ENCODE results near the gene TTC39B.

The TTC39B gene

GRCh38 chr9:15121630-15122029, 185.4 kb downstream of the TTC39B start:
- DNase-seq: no peak

GRCh38 chr9:15116130-15116580, 190.9 kb downstream of the TTC39B start:
- DNase-seq: no peak

- DNase-seq: no peak
These were observed 191.3 kb downstream of the TTC39B start for GRCh38 chr9:15115702-15116101.

DNA sequence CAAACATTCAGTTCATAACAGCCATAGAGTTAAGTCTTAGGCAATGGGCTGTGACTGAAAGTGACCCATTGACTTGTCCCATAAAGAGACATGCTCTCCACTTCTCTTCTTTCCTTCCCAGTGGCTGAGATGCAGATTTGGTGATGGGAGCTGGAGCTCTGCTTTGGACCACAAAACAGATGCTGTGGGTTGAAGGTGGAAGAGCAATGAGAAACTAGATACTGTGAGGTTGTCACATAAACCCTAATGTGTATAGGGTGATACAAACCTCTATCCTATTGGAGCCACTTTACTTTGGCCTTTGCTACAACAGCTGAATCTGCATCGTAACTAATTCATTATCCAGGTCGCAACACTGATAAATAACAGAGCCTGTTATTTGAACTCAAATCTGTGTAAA, 192.0 kb downstream of the TTC39B start:
- DNase-seq: no peak

Measured in fibroblast of upper back skin (primary cell).